AG10803 (cell line): ENCODE measurements around the gene P4HTM.
A peak's percentile ranks its signal among the peaks of the same experiment; 100 is the strongest.

Source experiments
- DNase-seq: peaks from one replicate; pipeline ENCODE4 v3.0.0; 2010; ENCODE audit warnings: low read depth
- H3K4me3 ChIP-seq: 2 replicates; pipeline ENCODE4 v1.5.1; 2011; ENCODE audit warnings: mild to moderate bottlenecking, low read length, control low read depth
- CTCF ChIP-seq: conservative IDR thresholded peaks from 2 replicates; pipeline ENCODE4 v1.5.1; 2011; ENCODE audit warnings: mild to moderate bottlenecking, low read length, control low read depth, inconsistent platforms

P4HTM gene

GRCh38 chr3:49029563-49029884 lies 39.5 kb downstream of the P4HTM start:
- H3K4me3 ChIP-seq, result peak overlapping the region; percentile 28
- no peak for DNase-seq
- no peak for TF ChIP-seq CTCF

- H3K4me3 ChIP-seq, result no peak overlapping the region
- DNase-seq, result no peak
- TF ChIP-seq CTCF, result no peak
Observed at GRCh38 chr3:49030321-49030720, 40.3 kb downstream of the P4HTM start.

GRCh38 chr3:49032646-49033304 lies 42.7 kb downstream of the P4HTM start:
- no peak for TF ChIP-seq CTCF
- DNase-seq, result no peak

GRCh38 chr3:49034650-49035049 lies 44.6 kb downstream of the P4HTM start:
- TF ChIP-seq CTCF, result no peak
- no peak overlapping the region for H3K4me3 ChIP-seq
- DNase-seq, result no peak

More at GRCh38 chr3:49032646-49033304, 42.7 kb downstream of the P4HTM start:
- no peak overlapping the region for H3K4me3 ChIP-seq

- TF ChIP-seq CTCF, result no peak
- DNase-seq, result no peak
- no peak overlapping the region for H3K4me3 ChIP-seq
Observed at GRCh38 chr3:49035281-49035680, 45.2 kb downstream of the P4HTM start.

GRCh38 chr3:49053543-49053942 lies 63.5 kb downstream of the P4HTM start:
- DNase-seq, result no peak
- no peak for TF ChIP-seq CTCF

GRCh38 chr3:49054344-49054862 lies 64.4 kb downstream of the P4HTM start:
- H3K4me3 ChIP-seq, result no peak overlapping the region
- TF ChIP-seq CTCF, result no peak
- no peak for DNase-seq

More at GRCh38 chr3:49053543-49053942, 63.5 kb downstream of the P4HTM start:
- no peak overlapping the region for H3K4me3 ChIP-seq
